HG03159 (cell line): ENCODE measurements around the gene ERMAP.
"Not testable (repeated sequence)": the region's sequence is repeated elsewhere in the genome, so short reads cannot be mapped to it uniquely, and the experiment has no call there.

Experiments used
- ATAC-seq: cut with Tn5 transposase; IDR thresholded peaks from one replicate; pipeline ENCODE4 v1.9.1; 2021; ENCODE audit warnings: mild to moderate bottlenecking, moderate library complexity; ENCODE audit not compliant: unreplicated experiment

ERMAP gene

GRCh38 chr1:42806593-42806992 is 10.3 kb upstream of the ERMAP start:
- ATAC-seq: no peak

GRCh38 chr1:42807056-42807668 is 9.8 kb upstream of the ERMAP start:
- no peak for ATAC-seq

DNA sequence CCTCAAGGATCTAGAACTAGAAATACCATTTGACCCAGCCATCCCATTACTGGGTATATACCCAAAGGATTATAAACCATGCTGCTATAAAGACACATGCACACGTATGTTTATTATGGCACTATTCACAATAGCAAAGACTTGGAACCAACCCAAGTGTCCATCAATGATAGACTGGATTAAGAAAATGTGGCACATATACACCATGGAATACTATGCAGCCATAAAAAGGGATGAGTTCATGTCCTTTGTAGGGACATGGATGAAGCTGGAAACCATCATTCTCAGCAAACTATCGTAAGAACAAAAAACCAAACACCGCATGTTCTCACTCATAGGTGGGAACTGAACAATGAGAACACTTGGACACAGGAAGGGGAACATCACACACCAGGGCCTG is 2.1 kb upstream of the ERMAP start:
- not testable (repeated sequence) for ATAC-seq

DNA sequence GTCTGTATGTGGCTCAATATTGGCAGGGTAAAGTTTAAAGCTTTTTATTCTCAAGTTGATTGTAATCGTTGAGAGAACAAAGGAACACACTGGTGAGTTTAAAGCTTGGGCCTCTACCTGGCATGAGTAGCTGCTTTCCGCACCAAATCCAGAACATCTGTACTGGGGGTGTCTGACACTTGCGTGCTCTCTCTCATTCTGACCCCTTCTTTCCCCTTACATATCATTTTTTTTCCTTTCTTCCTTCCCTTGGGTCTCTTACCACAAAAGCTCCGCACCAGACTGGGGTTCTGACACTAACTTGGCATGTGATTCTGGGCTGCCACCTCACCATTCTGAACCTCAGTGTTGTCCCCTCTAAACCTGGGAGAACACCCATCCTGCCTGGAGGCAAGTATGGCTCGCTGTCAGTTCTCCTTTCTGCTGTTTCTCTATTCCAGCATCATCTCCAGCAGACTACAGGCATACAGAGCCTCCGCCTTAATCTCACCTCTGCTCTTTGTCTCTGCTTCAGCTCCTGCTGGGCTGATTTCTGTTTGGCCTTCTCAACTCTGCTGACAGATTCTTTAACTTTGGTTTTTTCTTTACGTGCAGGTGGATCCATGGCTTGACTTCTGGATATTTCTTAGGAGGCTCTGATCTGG is 859 bp upstream of the ERMAP start:
- no peak for ATAC-seq

- no peak for ATAC-seq
Measured at GRCh38 chr1:42817440-42817767, 482 bp downstream of the ERMAP start.

DNA sequence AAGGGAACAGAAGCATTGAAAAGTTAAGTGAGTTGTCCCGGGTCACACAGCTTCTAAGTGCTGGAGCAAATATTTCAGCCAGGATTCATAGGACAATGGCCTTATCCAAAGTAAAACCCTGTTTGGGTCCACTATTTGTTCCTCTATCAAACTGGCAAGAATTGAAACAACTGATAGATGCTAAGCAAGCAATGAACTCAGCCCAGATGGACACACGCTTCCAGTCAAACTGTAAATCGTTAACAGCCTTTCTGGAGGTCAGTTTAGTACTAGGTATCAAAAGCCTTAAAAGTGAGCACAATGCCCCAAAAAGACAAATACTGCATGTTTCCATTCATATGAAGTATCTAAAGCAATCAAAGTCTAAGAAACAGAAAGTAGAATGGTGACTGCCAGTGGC is 1.1 kb downstream of the ERMAP start:
- ATAC-seq: no peak

DNA sequence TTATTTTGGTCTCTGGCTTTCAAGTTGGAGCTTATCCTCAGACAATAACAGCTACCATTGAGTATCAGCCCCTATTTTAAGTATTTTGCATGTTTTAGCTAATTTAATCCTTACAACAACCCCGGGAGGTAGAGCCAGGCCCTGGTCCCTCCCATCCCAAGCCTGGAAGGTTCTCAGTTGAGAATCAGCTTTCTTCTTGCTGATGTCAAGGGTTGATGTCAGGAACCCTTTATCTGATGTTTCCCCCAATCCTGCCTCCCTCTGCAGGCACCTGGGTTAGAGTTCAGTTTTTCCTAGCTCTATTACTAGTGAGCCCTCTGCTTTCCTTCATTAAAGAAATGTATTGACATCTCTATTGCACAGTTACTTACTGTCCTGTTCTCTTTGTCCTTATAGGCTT is 3.9 kb downstream of the ERMAP start:
- ATAC-seq: no peak

DNA sequence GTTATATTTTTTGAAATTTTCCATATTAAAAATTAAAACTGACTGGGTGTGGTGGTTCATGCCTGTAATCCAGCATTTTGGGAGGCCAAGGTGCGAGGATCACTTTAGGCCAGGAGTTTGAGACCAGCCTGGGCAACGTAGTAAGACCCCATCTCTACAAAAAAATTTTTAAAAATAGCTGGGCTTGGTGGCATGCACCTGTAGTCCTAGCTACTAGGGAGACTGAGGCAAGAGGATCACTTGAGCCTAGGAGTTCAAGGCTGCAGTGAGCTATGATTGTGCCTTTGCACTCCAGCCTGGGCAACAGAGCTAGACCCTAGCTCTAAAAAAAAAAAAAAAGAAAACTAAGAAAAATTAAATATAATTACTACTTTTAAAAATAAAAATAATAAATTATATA is 4.8 kb downstream of the ERMAP start:
- no peak for ATAC-seq

- no peak for ATAC-seq
Measured at GRCh38 chr1:42822800-42823392, 6.0 kb downstream of the ERMAP start.

DNA sequence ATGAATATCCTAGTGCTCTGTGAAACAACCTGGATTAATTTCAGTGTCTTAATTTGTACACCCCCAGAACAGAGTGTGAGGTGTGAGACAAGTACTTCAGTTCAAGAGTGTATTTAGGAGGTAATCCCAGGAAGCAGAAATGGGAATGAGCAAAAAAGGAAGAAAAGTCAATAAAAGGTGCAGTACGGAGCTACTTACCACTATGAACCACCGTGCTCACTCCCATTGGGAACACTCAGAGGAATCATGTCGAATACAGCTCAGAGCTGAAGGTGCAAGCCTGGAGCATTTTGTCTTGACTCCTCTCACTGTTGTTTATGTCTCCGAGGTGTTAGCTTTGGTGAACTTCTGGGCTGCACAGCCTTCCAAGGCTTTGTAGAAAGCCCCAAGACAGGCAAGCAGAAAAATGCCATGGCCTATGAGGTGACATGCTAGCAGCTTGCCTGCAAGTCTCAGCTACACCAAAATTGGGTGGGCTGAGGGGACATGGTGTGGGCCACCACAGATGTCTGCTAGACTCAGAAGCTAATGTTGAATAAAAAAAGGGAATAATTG is 7.6 kb downstream of the ERMAP start:
- ATAC-seq: no peak

GRCh38 chr1:42825036-42825851 is 8.3 kb downstream of the ERMAP start:
- ATAC-seq: no peak

DNA sequence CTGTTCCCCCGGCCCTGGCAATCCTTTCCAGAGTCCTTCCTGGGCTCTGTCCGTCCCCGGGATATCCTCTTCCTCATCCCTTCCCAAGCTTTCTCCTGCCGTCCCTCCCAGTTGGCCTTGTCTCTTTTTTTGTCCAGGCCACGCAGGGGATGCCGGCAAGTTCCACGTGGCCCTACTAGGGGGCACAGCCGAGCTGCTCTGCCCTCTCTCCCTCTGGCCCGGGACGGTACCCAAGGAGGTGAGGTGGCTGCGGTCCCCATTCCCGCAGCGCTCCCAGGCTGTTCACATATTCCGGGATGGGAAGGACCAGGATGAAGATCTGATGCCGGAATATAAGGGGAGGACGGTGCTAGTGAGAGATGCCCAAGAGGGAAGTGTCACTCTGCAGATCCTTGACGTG is 13.7 kb downstream of the ERMAP start:
- ATAC-seq: no peak

GRCh38 chr1:42831273-42831672 is 14.4 kb downstream of the ERMAP start:
- ATAC-seq: no peak

GRCh38 chr1:42832641-42833240 is 15.8 kb downstream of the ERMAP start:
- ATAC-seq: no peak

- ATAC-seq: no peak
Measured at GRCh38 chr1:42833981-42834380, 17.1 kb downstream of the ERMAP start.

DNA sequence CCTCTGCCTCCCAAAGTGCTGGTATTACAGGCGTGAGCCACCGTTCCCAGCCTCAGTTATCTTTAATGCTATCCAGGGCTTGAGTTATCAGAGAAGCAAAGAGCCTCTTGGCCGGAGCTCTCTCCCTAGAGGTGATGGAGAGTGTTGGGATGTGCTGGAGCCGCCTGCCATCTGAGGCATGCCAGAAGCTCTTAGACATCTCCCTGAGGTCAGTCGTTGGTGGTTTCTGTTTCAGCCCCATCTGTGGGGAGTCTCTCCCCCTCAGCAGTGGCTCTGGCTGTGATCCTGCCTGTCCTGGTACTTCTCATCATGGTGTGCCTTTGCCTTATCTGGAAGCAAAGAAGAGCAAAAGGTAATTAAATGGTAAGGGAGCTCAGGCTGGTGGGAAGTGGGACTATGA is 17.9 kb downstream of the ERMAP start:
- no peak for ATAC-seq

DNA sequence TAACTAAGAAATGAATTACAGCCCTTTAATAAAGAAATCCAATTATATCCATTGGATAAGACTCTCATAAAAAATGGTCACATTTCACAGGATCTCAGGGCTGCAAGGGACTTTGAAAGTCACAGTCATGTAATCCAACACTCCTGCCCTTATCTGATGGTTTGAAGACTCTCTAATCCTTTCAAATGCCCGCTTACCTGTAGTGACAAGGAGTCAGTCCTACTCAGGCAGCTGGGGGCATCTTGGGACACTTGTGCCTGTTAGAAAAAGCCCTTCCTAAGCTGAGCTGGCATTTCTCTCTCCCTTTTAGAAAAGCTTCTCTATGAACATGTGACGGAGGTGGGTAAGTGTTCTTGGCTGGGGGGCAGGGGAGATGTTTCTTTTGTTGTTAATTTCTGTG is 18.5 kb downstream of the ERMAP start:
- ATAC-seq: no peak

- ATAC-seq: no peak
Measured at GRCh38 chr1:42837709-42838108, 20.8 kb downstream of the ERMAP start.

- no peak for ATAC-seq
Measured at GRCh38 chr1:42838482-42839190, 21.7 kb downstream of the ERMAP start.

GRCh38 chr1:42841010-42841409 is 24.1 kb downstream of the ERMAP start:
- no peak for ATAC-seq
